A673 (cell line): ENCODE measurements around the gene AKAP6. TPM values are rescaled to one million over a fixed set of nuclear protein-coding genes. Genes with fewer than 3 reads are reported as not detected.

ENCODE experiments used
- BruUV-seq: library from RNA; stranded (reverse); fragments of 400-500 nt; replicated peaks from 2 replicates; lab custom pipeline; 2021; lab: Mats Ljungman, UMichigan
- CTCF ChIA-PET: fragments of 300-600 bp; sonication (Branson Sonifier 250); formaldehyde crosslinking; loops from one replicate; lab custom pipeline; 2022; ENCODE audit warnings: antibody characterized with exemption; lab: Charles Lee
- POLR2A ChIA-PET: fragments of 300-600 bp; sonication (Branson Sonifier 250); formaldehyde crosslinking; loops from one replicate; lab custom pipeline; 2022; ENCODE audit warnings: antibody characterized with exemption; ENCODE audit not compliant: low non-redundant PET; lab: Charles Lee
- DNase-seq: peaks from one replicate; pipeline ENCODE4 v3.0.0-alpha.2; 2015; ENCODE audit warnings: low spot score
- H3K27ac ChIP-seq: fragments of 200-600 bp; sonication (generic); 2 replicates; pipeline ENCODE4 v1.5.1; 2016; ENCODE audit warnings: mixed run types, low read depth, mild to moderate bottlenecking, mixed read lengths, antibody characterized with exemption, low read length; ENCODE audit not compliant: poor library complexity, severe bottlenecking
- H3K27me3 ChIP-seq: fragments of 200-600 bp; sonication (generic); replicated peaks from 2 replicates; pipeline ENCODE4 v1.6.1; 2017; ENCODE audit warnings: mixed run types, low read depth, mild to moderate bottlenecking, mixed read lengths, antibody characterized with exemption, low read length; ENCODE audit not compliant: insufficient read depth, poor library complexity
- H3K36me3 ChIP-seq: fragments of 200-600 bp; sonication (generic); 2 replicates; pipeline ENCODE4 v1.6.1; 2016; ENCODE audit warnings: mixed run types, mild to moderate bottlenecking, mixed read lengths, antibody characterized with exemption, low read length; ENCODE audit not compliant: insufficient read depth, poor library complexity, severe bottlenecking
- H3K4me1 ChIP-seq: fragments of 200-600 bp; sonication (generic); 2 replicates; pipeline ENCODE4 v1.6.1; 2017; ENCODE audit warnings: mixed run types, mild to moderate bottlenecking, mixed read lengths, antibody characterized with exemption, low read length; ENCODE audit not compliant: insufficient read depth, poor library complexity, severe bottlenecking
- H3K4me3 ChIP-seq: fragments of 200-600 bp; sonication (generic); 2 replicates; pipeline ENCODE4 v1.5.1; 2016; ENCODE audit warnings: low read depth, mixed run types, mild to moderate bottlenecking, mixed read lengths, low read length; ENCODE audit not compliant: poor library complexity, severe bottlenecking
- H3K9me3 ChIP-seq: fragments of 200-600 bp; sonication (generic); 2 replicates; pipeline ENCODE4 v1.6.1; 2016; ENCODE audit warnings: mixed run types, low read depth, mild to moderate bottlenecking, mixed read lengths, antibody characterized with exemption, low read length; ENCODE audit not compliant: poor library complexity, severe bottlenecking
- EZH2 ChIP-seq: fragments of 200-600 bp; sonication (generic); IDR thresholded peaks from 2 replicates; pipeline ENCODE4 v1.6.1; 2017; ENCODE audit warnings: borderline replicate concordance, low read depth, mild to moderate bottlenecking, mixed read lengths, antibody characterized with exemption, low read length; ENCODE audit not compliant: poor library complexity, severe bottlenecking
- intact Hi-C: fragments of 100-400 bp; cut with micrococcal nuclease; formaldehyde crosslinking; loops from one replicate; pipeline ENCODE4 v1.10.0; 2022; ENCODE audit not compliant: unreplicated experiment
- total RNA-seq: library from RNA; stranded (reverse); gene quantifications from 2 replicates; pipeline ENCODE4 v1.2.3, GENCODE V29; 2021
- TF ChIP-seq, protein P1 (sequence below): fragments of 300-800, 200-600 bp; sonication (generic); conservative IDR thresholded peaks from 2 replicates; pipeline ENCODE4 v1.5.1; 2017; ENCODE audit warnings: low read depth, mild to moderate bottlenecking, antibody characterized with exemption, low read length, moderate library complexity, mixed read lengths

The AKAP6 gene
- total RNA-seq, 1 experiment from 2014 or later = 0.73 TPM

DNA sequence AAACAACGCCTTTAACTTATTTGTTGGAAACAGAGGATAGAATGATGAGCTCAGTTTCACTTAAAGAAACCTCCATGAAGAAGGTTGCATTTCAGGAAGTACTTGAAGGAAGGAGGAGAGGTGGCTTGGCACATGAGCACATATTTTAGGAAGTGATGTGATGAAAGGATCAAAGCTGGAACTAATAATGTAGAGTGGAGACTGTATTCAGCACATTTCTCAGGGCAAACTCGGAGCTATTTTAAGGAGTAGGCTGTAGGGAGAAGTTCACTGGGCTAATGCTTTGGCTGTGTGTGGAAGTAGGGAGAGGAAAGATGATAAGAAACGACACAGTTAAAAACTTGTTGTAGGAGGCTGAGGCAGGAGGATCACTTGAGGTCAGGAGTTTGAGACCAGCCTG, 272.8 kb downstream of the AKAP6 start:
- Histone ChIP-seq H3K4me1 (peaks cover 6% of the 10 kb centered on the region), H3K27me3 (no peaks in the 10 kb centered on the region), H3K4me3 (no peak overlapping the region), H3K9me3 (no peaks in the 10 kb centered on the region), H3K27ac (no peak overlapping the region), H3K36me3 (no peaks in the 10 kb centered on the region)
- ChIA-PET POLR2A (no interaction called here), CTCF (no interaction called here)
- no peak for DNase-seq
- no TSS peak for BruUV-seq
- intact Hi-C loops = no loop called here
- TF ChIP-seq EZH2 = no peak
- TF ChIP-seq, protein P1, sequence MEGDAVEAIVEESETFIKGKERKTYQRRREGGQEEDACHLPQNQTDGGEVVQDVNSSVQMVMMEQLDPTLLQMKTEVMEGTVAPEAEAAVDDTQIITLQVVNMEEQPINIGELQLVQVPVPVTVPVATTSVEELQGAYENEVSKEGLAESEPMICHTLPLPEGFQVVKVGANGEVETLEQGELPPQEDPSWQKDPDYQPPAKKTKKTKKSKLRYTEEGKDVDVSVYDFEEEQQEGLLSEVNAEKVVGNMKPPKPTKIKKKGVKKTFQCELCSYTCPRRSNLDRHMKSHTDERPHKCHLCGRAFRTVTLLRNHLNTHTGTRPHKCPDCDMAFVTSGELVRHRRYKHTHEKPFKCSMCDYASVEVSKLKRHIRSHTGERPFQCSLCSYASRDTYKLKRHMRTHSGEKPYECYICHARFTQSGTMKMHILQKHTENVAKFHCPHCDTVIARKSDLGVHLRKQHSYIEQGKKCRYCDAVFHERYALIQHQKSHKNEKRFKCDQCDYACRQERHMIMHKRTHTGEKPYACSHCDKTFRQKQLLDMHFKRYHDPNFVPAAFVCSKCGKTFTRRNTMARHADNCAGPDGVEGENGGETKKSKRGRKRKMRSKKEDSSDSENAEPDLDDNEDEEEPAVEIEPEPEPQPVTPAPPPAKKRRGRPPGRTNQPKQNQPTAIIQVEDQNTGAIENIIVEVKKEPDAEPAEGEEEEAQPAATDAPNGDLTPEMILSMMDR = no peak

DNA sequence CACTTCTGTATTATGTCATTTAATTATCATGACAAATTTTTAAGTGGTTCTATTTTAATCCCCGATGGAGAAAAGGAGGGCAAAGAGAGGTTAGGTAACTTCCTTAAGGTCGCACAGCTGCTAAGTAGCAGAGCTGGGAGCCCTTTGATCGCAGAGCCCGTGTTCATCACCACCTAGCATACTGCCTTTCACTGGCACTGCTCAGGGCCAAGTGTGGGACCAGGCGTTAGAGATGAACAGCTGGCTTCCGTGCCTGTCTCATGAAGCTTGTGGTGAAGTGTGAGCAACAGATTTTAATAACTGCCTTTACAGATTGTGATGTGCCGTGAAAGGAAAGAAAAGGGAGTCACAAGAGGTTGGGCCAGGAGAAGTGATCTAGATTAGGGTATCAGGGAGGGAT, 273.6 kb downstream of the AKAP6 start:
- Histone ChIP-seq H3K27me3 (no peaks in the 10 kb centered on the region), H3K4me3 (no peak overlapping the region), H3K27ac (no peak overlapping the region), H3K4me1 (peaks cover 6% of the 10 kb centered on the region), H3K36me3 (no peaks in the 10 kb centered on the region), H3K9me3 (no peaks in the 10 kb centered on the region)
- intact Hi-C loops = no loop called here
- TF ChIP-seq, protein P1 = no peak
- TF ChIP-seq EZH2 = no peak
- BruUV-seq = no TSS peak
- POLR2A ChIA-PET = no interaction called here
- no peak for DNase-seq
- CTCF ChIA-PET = no interaction called here

DNA sequence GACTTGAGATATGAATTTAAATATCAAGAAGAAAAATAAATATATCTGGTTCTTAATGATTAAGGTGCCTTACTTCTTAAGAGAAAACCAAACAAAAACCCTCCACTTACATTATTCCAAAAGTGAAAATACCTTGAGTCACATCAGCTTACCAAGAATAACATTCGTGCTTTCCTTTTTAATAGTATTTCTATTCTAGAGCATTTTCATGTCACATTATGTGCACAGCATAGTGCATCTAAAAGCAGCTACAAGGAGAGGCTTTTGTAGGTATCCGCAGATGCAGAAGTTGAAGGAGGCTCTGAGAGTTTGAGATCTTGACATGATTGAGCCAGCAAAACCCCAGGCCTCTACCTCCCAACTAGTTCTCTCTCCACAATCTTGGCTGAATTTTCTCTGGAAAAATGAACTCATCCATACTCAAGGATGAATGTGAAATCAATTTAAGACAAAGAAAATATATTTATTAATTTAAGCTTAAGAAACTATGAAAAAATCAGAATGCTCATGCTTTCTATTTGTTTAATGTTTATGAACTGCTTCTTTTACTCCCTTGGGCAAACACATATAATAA, 275.0 kb downstream of the AKAP6 start:
- CTCF ChIA-PET = no interaction called here

More for the DNA sequence above, 275.0 kb downstream of the AKAP6 start:
- Histone ChIP-seq H3K4me3 (no peak overlapping the region), H3K27me3 (no peaks in the 10 kb centered on the region), H3K27ac (no peak overlapping the region), H3K4me1 (peaks cover 6% of the 10 kb centered on the region), H3K9me3 (no peaks in the 10 kb centered on the region), H3K36me3 (no peaks in the 10 kb centered on the region)
- intact Hi-C loops = no loop called here
- POLR2A ChIA-PET = interaction anchor here (0.6 kb wide), 1 partner anchor 120 kb away, joined by 3 read pairs; no protein-coding TSS in a partner anchor
- DNase-seq = no peak
- no TSS peak for BruUV-seq
- TF ChIP-seq EZH2 = no peak
- TF ChIP-seq, protein P1 = no peak
